ENCODE measurements around the gene AOPEP. TPM values are rescaled to one million over a fixed set of nuclear protein-coding genes. Genes with fewer than 3 reads are reported as not detected.

AOPEP gene
- total RNA-seq, 1 donor from 2014 or later: 25.8 TPM

DNA sequence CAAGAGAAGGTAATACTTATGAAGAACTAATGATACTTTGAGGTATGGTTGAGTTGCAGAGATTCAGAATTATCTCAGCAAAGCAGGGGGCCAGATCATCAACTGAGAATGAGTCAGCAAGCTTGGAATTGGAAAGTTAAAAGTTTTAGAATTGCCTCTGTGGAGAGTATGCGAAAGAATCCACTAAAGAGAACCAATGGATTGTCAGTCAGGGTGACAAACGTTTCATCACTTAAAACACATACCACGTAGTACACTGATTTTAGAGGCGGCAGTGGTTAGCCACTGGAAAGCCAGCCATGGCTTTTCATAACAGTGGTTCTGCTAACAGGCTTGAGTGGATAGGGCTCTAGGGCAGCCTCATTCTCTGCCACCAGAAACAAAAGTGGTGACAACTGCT, 30.7 kb downstream of the AOPEP start:
- H3K27me3 Mint-ChIP-seq (ENCODE audit: unreplicated experiment): peaks cover 1% of the 10 kb centered on the region
- H3K9me3 Mint-ChIP-seq (ENCODE audit: unreplicated experiment): peaks cover under 1% of the 10 kb centered on the region
- peaks cover 7% of the 10 kb centered on the region for H3K4me1 Mint-ChIP-seq (ENCODE audit: low read depth, unreplicated experiment)
- H3K4me3 Mint-ChIP-seq (ENCODE audit: unreplicated experiment): no peak overlapping the region
- TF ChIP-seq, protein P1, sequence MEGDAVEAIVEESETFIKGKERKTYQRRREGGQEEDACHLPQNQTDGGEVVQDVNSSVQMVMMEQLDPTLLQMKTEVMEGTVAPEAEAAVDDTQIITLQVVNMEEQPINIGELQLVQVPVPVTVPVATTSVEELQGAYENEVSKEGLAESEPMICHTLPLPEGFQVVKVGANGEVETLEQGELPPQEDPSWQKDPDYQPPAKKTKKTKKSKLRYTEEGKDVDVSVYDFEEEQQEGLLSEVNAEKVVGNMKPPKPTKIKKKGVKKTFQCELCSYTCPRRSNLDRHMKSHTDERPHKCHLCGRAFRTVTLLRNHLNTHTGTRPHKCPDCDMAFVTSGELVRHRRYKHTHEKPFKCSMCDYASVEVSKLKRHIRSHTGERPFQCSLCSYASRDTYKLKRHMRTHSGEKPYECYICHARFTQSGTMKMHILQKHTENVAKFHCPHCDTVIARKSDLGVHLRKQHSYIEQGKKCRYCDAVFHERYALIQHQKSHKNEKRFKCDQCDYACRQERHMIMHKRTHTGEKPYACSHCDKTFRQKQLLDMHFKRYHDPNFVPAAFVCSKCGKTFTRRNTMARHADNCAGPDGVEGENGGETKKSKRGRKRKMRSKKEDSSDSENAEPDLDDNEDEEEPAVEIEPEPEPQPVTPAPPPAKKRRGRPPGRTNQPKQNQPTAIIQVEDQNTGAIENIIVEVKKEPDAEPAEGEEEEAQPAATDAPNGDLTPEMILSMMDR (IDR thresholded peaks at IDR 0.05; ENCODE audit: partially characterized antibody, unreplicated experiment): no peak
- DNase-seq: no peak
- no peak overlapping the region for H3K27ac Mint-ChIP-seq (ENCODE audit: unreplicated experiment)
- H3K36me3 Mint-ChIP-seq (ENCODE audit: unreplicated experiment): no peaks in the 10 kb centered on the region

DNA sequence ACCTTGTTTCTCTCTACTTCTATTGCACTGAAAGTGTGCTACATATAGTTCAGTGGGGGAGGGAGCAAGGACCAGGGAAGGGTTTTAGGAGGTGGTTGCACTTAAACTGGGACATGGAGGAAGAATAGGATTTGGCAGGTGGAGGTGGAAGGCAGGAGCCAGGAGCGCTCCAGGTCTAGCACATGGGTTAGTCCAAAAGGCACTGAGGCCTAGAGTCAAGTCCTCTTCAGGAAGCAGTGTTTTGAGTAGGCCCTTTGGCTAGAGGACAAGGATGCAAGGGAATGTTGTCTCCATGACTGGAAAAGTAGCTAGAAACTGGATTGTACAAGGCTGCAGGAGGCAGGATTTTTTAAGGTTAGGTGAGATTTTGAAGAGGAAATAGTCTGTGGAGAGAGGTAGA, 31.5 kb downstream of the AOPEP start:
- Mint-ChIP-seq H3K4me1 (ENCODE audit: low read depth, unreplicated experiment) (peaks cover 7% of the 10 kb centered on the region), H3K27me3 (ENCODE audit: unreplicated experiment) (no peaks in the 10 kb centered on the region), H3K4me3 (ENCODE audit: unreplicated experiment) (no peak overlapping the region), H3K9me3 (ENCODE audit: unreplicated experiment) (no peaks in the 10 kb centered on the region), H3K36me3 (ENCODE audit: unreplicated experiment) (no peaks in the 10 kb centered on the region), H3K27ac (ENCODE audit: unreplicated experiment) (no peak overlapping the region)
- TF ChIP-seq, protein P1 (IDR thresholded peaks at IDR 0.05; ENCODE audit: partially characterized antibody, unreplicated experiment): no peak
- no peak for DNase-seq

GRCh38 chr9:94758880-94759279, 32.4 kb downstream of the AOPEP start:
- TF ChIP-seq, protein P1 (IDR thresholded peaks at IDR 0.05; ENCODE audit: partially characterized antibody, unreplicated experiment): no peak
- DNase-seq: no peak
- Mint-ChIP-seq H3K4me3 (ENCODE audit: unreplicated experiment) (no peak overlapping the region), H3K27me3 (ENCODE audit: unreplicated experiment) (no peaks in the 10 kb centered on the region), H3K9me3 (ENCODE audit: unreplicated experiment) (no peaks in the 10 kb centered on the region), H3K4me1 (ENCODE audit: low read depth, unreplicated experiment) (peaks cover 7% of the 10 kb centered on the region), H3K36me3 (ENCODE audit: unreplicated experiment) (no peaks in the 10 kb centered on the region), H3K27ac (ENCODE audit: unreplicated experiment) (no peak overlapping the region)

DNA sequence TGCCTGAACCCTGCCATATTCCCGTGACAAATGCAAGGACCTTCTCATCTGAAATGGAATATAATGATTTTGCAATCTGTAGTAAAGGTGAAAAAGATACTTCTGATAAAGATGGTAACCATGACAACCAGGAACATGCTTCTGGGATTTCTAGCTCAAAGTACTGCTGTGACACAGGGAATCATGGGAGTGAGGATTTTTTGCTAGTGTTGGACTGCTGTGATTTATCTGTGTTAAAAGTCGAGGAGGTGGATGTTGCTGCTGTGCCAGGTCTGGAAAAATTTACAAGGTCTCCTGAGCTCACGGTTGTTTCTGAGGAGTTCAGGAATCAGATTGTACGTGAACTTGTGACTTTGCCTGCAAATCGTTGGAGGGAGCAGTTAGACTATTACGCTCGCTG, 33.5 kb downstream of the AOPEP start:
- TF ChIP-seq, protein P1 (IDR thresholded peaks at IDR 0.05; ENCODE audit: partially characterized antibody, unreplicated experiment): no peak
- Mint-ChIP-seq H3K27me3 (ENCODE audit: unreplicated experiment) (no peaks in the 10 kb centered on the region), H3K4me3 (ENCODE audit: unreplicated experiment) (no peak overlapping the region), H3K4me1 (ENCODE audit: low read depth, unreplicated experiment) (peaks cover 7% of the 10 kb centered on the region), H3K36me3 (ENCODE audit: unreplicated experiment) (no peaks in the 10 kb centered on the region), H3K9me3 (ENCODE audit: unreplicated experiment) (no peaks in the 10 kb centered on the region), H3K27ac (ENCODE audit: unreplicated experiment) (no peak overlapping the region)
- no peak for DNase-seq

GRCh38 chr9:94760660-94761059, 34.2 kb downstream of the AOPEP start:
- TF ChIP-seq, protein P1 (IDR thresholded peaks at IDR 0.05; ENCODE audit: partially characterized antibody, unreplicated experiment): no peak
- H3K4me3 Mint-ChIP-seq (ENCODE audit: unreplicated experiment): no peak overlapping the region
- no peaks in the 10 kb centered on the region for H3K36me3 Mint-ChIP-seq (ENCODE audit: unreplicated experiment)
- H3K9me3 Mint-ChIP-seq (ENCODE audit: unreplicated experiment): no peaks in the 10 kb centered on the region
- no peak for DNase-seq
- H3K27ac Mint-ChIP-seq (ENCODE audit: unreplicated experiment): no peak overlapping the region
- no peaks in the 10 kb centered on the region for H3K27me3 Mint-ChIP-seq (ENCODE audit: unreplicated experiment)
- peaks cover 7% of the 10 kb centered on the region for H3K4me1 Mint-ChIP-seq (ENCODE audit: low read depth, unreplicated experiment)
